Endothelial cell of umbilical vein (primary cell): ENCODE results near the gene ABCA7. TPM values are rescaled to one million over a fixed set of nuclear protein-coding genes. Genes with fewer than 3 reads are reported as not detected.

Source experiments
- BruUV-seq: library from RNA; stranded (reverse); fragments of 400-500 nt; replicated peaks from 2 replicates; lab custom pipeline; 2021; lab: Mats Ljungman, UMichigan
- CTCF ChIA-PET: fragments of 300-600, 350-600 bp; sonication (Branson Sonifier 250); formaldehyde crosslinking; loops from one replicate; lab custom pipeline; 2021; ENCODE audit warnings: antibody characterized with exemption, inconsistent platforms; lab: Charles Lee
- POLR2A ChIA-PET: fragments of 300-600, 350-600 bp; sonication (Branson Sonifier 250); formaldehyde crosslinking; loops from one replicate; lab custom pipeline; 2021; ENCODE audit warnings: antibody characterized with exemption, inconsistent platforms; lab: Charles Lee
- DNase-seq: peaks from one replicate; pipeline ENCODE4 v3.0.0-alpha.2; 2011; ENCODE audit warnings: low read depth, low spot score
- FAIRE-seq: peaks from 2 replicates; lab custom pipeline; 2011; peaks lifted over from hg19 to GRCh38; lab: Jason Lieb, UNC
- H2AFZ ChIP-seq: 2 replicates; pipeline ENCODE4 v1.6.0; 2012; ENCODE audit warnings: low read depth, low read length, control low read depth, inconsistent platforms
- H3K27ac ChIP-seq: 2 replicates; pipeline ENCODE4 v1.5.1; 2011; ENCODE audit warnings: low read depth, mild to moderate bottlenecking, control low read depth, low read length, moderate library complexity; ENCODE audit not compliant: insufficient read depth
- H3K27me3 ChIP-seq, 2 experiments: 2 replicates each; pipeline versions ENCODE4 v1.6.0 to v1.6.1; 2011; ENCODE audit warnings: low read length in 2 of 2, mixed read lengths in 1 of 2; ENCODE audit not compliant: control insufficient read depth in 2 of 2, insufficient read depth in 2 of 2
- H3K36me3 ChIP-seq, 2 experiments: 2 replicates in 1 of 2; 3 replicates in 1 of 2; pipeline ENCODE4 v1.5.1; 2011; ENCODE audit warnings: low read length in 2 of 2, mild to moderate bottlenecking in 1 of 2, moderate library complexity in 1 of 2; ENCODE audit not compliant: control insufficient read depth in 2 of 2, insufficient read depth in 2 of 2; ENCODE audit errors: extremely low read depth in 1 of 2
- H3K4me1 ChIP-seq: 3 replicates; pipeline ENCODE4 v1.5.1; 2011; ENCODE audit warnings: mild to moderate bottlenecking, low read length; ENCODE audit not compliant: control insufficient read depth, insufficient read depth; ENCODE audit errors: extremely low read depth
- H3K4me2 ChIP-seq: 2 replicates; pipeline ENCODE4 v1.6.1; 2011; ENCODE audit warnings: low read length, control low read depth, mixed read lengths; ENCODE audit not compliant: insufficient read depth
- H3K4me3 ChIP-seq, 3 experiments: fragments of 200-600 bp in 1 of 3; sonication (generic), shearing (Covaris generic) in 1 of 3; replicated peaks in 1 of 3; 2 replicates each; pipeline ENCODE4 v1.5.1; 2011 to 2016; ENCODE audit warnings: control low read depth in 3 of 3, low read length in 3 of 3, mild to moderate bottlenecking in 2 of 3, inconsistent platforms in 1 of 3, low read depth in 1 of 3, moderate library complexity in 1 of 3; ENCODE audit not compliant: insufficient read depth in 1 of 3
- H3K79me2 ChIP-seq: 2 replicates; pipeline ENCODE4 v1.6.0; 2012; ENCODE audit warnings: low read length, inconsistent platforms; ENCODE audit not compliant: control insufficient read depth, insufficient read depth
- H3K9ac ChIP-seq: replicated peaks from 2 replicates; pipeline ENCODE3; 2011; ENCODE audit warnings: low read length, control low read depth; ENCODE audit not compliant: insufficient read depth; ENCODE audit errors: extremely low read depth
- H3K9me1 ChIP-seq: replicated peaks from 3 replicates; pipeline ENCODE4 v1.6.0; 2011; ENCODE audit warnings: mild to moderate bottlenecking, low read length; ENCODE audit not compliant: control insufficient read depth, insufficient read depth; ENCODE audit errors: extremely low read depth
- H3K9me3 ChIP-seq: replicated peaks from 2 replicates; pipeline ENCODE4 v1.5.1; 2012; ENCODE audit warnings: low read length, inconsistent platforms; ENCODE audit not compliant: control insufficient read depth, insufficient read depth
- H4K20me1 ChIP-seq: replicated peaks from 2 replicates; pipeline ENCODE3; 2011; ENCODE audit warnings: mild to moderate bottlenecking, low read length; ENCODE audit not compliant: control insufficient read depth, insufficient read depth; ENCODE audit errors: extremely low read depth
- CTCF ChIP-seq, 2 donors: IDR thresholded peaks; 1 replicate in 1 of 2; 2 replicates in 1 of 2; pipeline ENCODE4 v1.5.1; 2011; ENCODE audit warnings: low read length in 2 of 2, mild to moderate bottlenecking in 2 of 2, moderate library complexity in 2 of 2, control low read depth in 1 of 2, inconsistent platforms in 1 of 2, low read depth in 1 of 2; ENCODE audit not compliant: insufficient read depth in 1 of 2; ENCODE audit errors: extremely low read depth in 1 of 2
- EZH2 ChIP-seq: IDR thresholded peaks from 2 replicates; pipeline ENCODE4 v1.6.1; 2012; ENCODE audit warnings: borderline replicate concordance, low read depth, mild to moderate bottlenecking, moderate library complexity, low read length, inconsistent platforms; ENCODE audit not compliant: severe bottlenecking
- FOS ChIP-seq: IDR thresholded peaks from 2 replicates; pipeline ENCODE4 v1.6.1; 2011; ENCODE audit warnings: mild to moderate bottlenecking, low read length, moderate library complexity, borderline replicate concordance; ENCODE audit not compliant: insufficient read depth
- GATA2 ChIP-seq: IDR thresholded peaks from 2 replicates; pipeline ENCODE4 v1.7.0; 2011; ENCODE audit warnings: low read depth, mild to moderate bottlenecking, moderate library complexity, mixed read lengths, low read length; ENCODE audit not compliant: insufficient read length, insufficient read depth
- JUN ChIP-seq: IDR thresholded peaks from 2 replicates; pipeline ENCODE4 v1.6.1; 2011; ENCODE audit warnings: borderline replicate concordance, low read depth; ENCODE audit not compliant: insufficient read length, insufficient read depth
- MAX ChIP-seq: IDR thresholded peaks from 2 replicates; pipeline ENCODE4 v1.6.1; 2011; ENCODE audit not compliant: insufficient read depth, insufficient read length
- MYC ChIP-seq: IDR thresholded peaks from one replicate; pipeline ENCODE4 v1.6.1; 2011; ENCODE audit warnings: mild to moderate bottlenecking, low read depth, low read length
- POLR2A ChIP-seq: IDR thresholded peaks from 2 replicates; pipeline ENCODE4 v1.6.1; 2012; ENCODE audit warnings: low read depth, mild to moderate bottlenecking, control low read depth, low read length
- POLR2AphosphoS5 ChIP-seq: IDR thresholded peaks from 2 replicates; pipeline ENCODE4 v1.6.1; 2012; ENCODE audit warnings: low read depth, mild to moderate bottlenecking, control low read depth, low read length, moderate library complexity; ENCODE audit not compliant: insufficient read depth
- dilution Hi-C: fragments of 300-500 bp; cut with MboI; formaldehyde crosslinking; loops from one replicate; pipeline ENCODE4 v1.15.0; 2019; ENCODE audit warnings: low sequenced_read_pairs; ENCODE audit not compliant: extremely low pct_ligation_motif_present
- intact Hi-C: fragments of 100-400 bp; cut with micrococcal nuclease; formaldehyde crosslinking; loops from one replicate; pipeline ENCODE4 v1.10.0; 2022
- polyA plus RNA-seq, 4 experiments: library from polyadenylated mRNA; depleted of rRNA in 3 of 4; stranded (reverse) in 3 of 4; unstranded in 1 of 4; fragments of >200 nt; gene quantifications; 2 replicates each; pipeline versions ENCODE4 v1.2.1 to v1.2.3, GENCODE V29; 2011 to 2012; ENCODE audit warnings: missing spikeins in 1 of 4
- total RNA-seq: library from RNA; stranded (reverse); gene quantifications from 2 replicates; pipeline ENCODE4 v1.2.3, GENCODE V29; 2021

The ABCA7 gene
- total and polyA plus RNA-seq, 2 donors (not counting 3 experiments of a cell fraction or from before 2014, with no cell fraction given): 5.7 to 9.8 TPM

- H3K27ac ChIP-seq: no peak overlapping the region
- ChIA-PET POLR2A (no interaction called here), CTCF (no interaction called here)
- no peaks in the 10 kb centered on the region for H3K27me3 ChIP-seq
- H3K9ac ChIP-seq: no peak overlapping the region
- TF ChIP-seq MYC: no peak
- no peak for TF ChIP-seq POLR2AphosphoS5
- no peak for TF ChIP-seq CTCF (IDR thresholded peaks at IDR 0.05; ENCODE audit: extremely low read depth in 1 of 2, insufficient read depth in 1 of 2, low read depth in 1 of 2, low read length in 2 of 2)
- no peak for TF ChIP-seq FOS
- no peak for TF ChIP-seq JUN
- no peak for TF ChIP-seq EZH2
- TF ChIP-seq POLR2A: no peak
- no peak for TF ChIP-seq MAX
- no peak for TF ChIP-seq GATA2
- H3K4me3 ChIP-seq: no peak overlapping the region
- BruUV-seq: no TSS peak
- H2AFZ ChIP-seq: no peak overlapping the region
- H4K20me1 ChIP-seq: no peaks in the 10 kb centered on the region
- peaks cover 8% of the 10 kb centered on the region for H3K4me1 ChIP-seq
- H3K79me2 ChIP-seq: peaks cover 13% of the 10 kb centered on the region
- no peaks in the 10 kb centered on the region for H3K9me3 ChIP-seq
- dilution Hi-C loops (no loop called here), intact Hi-C loops (no loop called here)
- peaks cover 9 to 26% of the 10 kb centered on the region in 2 experiments for H3K36me3 ChIP-seq
- H3K9me1 ChIP-seq: no peaks in the 10 kb centered on the region
- FAIRE-seq (no peak), DNase-seq (no peak)
- no peak overlapping the region for H3K4me2 ChIP-seq
Observed at GRCh38 chr19:1089126-1089771, 49.3 kb downstream of the ABCA7 start.
